Left lobe of liver (tissue), 1 donor: ENCODE results near the gene NOXO1. TPM values are rescaled to one million over a fixed set of nuclear protein-coding genes. Genes with fewer than 3 reads are reported as not detected.

Source experiments
- total RNA-seq: library from RNA; stranded (reverse); gene quantifications from one replicate; pipeline ENCODE4 v1.2.1, GENCODE V29; 2021
- donor health status: DM: no; HTN: yes; CAD: no.

Gene NOXO1
- total RNA-seq, 1 donor from 2014 or later, result 1.7 TPM

Other genes starting within 250 kb of the NOXO1 start
- gene NME3, start 209.9 kb downstream of the NOXO1 start, total RNA-seq, result 30.9 TPM
- 6.8 TPM for gene EME2, start 208.7 kb downstream of the NOXO1 start, total RNA-seq
- gene MRPS34, start 208.3 kb downstream of the NOXO1 start, total RNA-seq, result 61.4 TPM
- 49.1 TPM for gene SPSB3, start 198.9 kb downstream of the NOXO1 start, total RNA-seq
- 37.9 TPM for gene NUBP2, start 198.5 kb downstream of the NOXO1 start, total RNA-seq
- 93.9 TPM for gene IGFALS, start 187.8 kb downstream of the NOXO1 start, total RNA-seq
- 176 TPM for gene HAGH, start 154.6 kb downstream of the NOXO1 start, total RNA-seq
- gene FAHD1, start 154.3 kb downstream of the NOXO1 start, total RNA-seq, result 53.4 TPM
- 0.20 TPM for gene MEIOB, start 109.3 kb downstream of the NOXO1 start, total RNA-seq
- gene HS3ST6, start 63.1 kb downstream of the NOXO1 start, total RNA-seq, result not detected
- gene MSRB1, start 38.3 kb downstream of the NOXO1 start, total RNA-seq, result 124 TPM
- gene RPL3L, start 26.8 kb downstream of the NOXO1 start, total RNA-seq, result not detected
- 88.6 TPM for gene NDUFB10, start 21.9 kb downstream of the NOXO1 start, total RNA-seq
- 545 TPM for gene RPS2, start 16.6 kb downstream of the NOXO1 start, total RNA-seq
- gene RNF151, start 14.6 kb downstream of the NOXO1 start, total RNA-seq, result not detected
- 18.6 TPM for gene TBL3, start 9.4 kb downstream of the NOXO1 start, total RNA-seq
- gene GFER, start 2.7 kb upstream of the NOXO1 start, total RNA-seq, result 20.3 TPM
- 0.30 TPM for gene SYNGR3, start 8.5 kb upstream of the NOXO1 start, total RNA-seq
- 29.9 TPM for gene ZNF598, start 28.4 kb upstream of the NOXO1 start, total RNA-seq
- gene NPW, start 38.3 kb upstream of the NOXO1 start, total RNA-seq, result 8.5 TPM
- gene NHERF2, start 45.4 kb upstream of the NOXO1 start, total RNA-seq, result 334 TPM
- 109 TPM for gene NTHL1, start 66.4 kb upstream of the NOXO1 start, total RNA-seq
- 117 TPM for gene TSC2, start 66.5 kb upstream of the NOXO1 start, total RNA-seq
- gene PKD1, start 154.4 kb upstream of the NOXO1 start, total RNA-seq, result 65.0 TPM
- 10.2 TPM for gene RAB26, start 167.2 kb upstream of the NOXO1 start, total RNA-seq
- gene TRAF7, start 174.3 kb upstream of the NOXO1 start, total RNA-seq, result 44.2 TPM
- 0.05 TPM for gene CASKIN1, start 215.1 kb upstream of the NOXO1 start, total RNA-seq
- 16.9 TPM for gene MLST8, start 224.0 kb upstream of the NOXO1 start, total RNA-seq
- 5.3 TPM for gene BRICD5, start 229.4 kb upstream of the NOXO1 start, total RNA-seq
- gene PGP, start 233.4 kb upstream of the NOXO1 start, total RNA-seq, result 7.5 TPM
- 12.7 TPM for gene E4F1, start 242.1 kb upstream of the NOXO1 start, total RNA-seq